H9 (cell line): Measurements from ENCODE around the gene FAM171A1. TPM values are rescaled to one million over a fixed set of nuclear protein-coding genes. Genes with fewer than 3 reads are reported as not detected.

Experiments
- DNase-seq: peaks from one replicate; pipeline ENCODE4 v3.0.0-alpha.2; 2017
- H2AFZ ChIP-seq: one replicate; pipeline ENCODE4 v1.6.1; 2013; ENCODE audit warnings: mild to moderate bottlenecking, low read length, control low read depth, moderate library complexity
- H2AK5ac ChIP-seq: 2 replicates; pipeline ENCODE4 v1.6.1; 2013; ENCODE audit warnings: low read length, control low read depth, mixed read lengths; ENCODE audit not compliant: insufficient read length
- H2BK120ac ChIP-seq: one replicate; pipeline ENCODE4 v1.6.1; 2013; ENCODE audit warnings: low read depth, mild to moderate bottlenecking, low read length, control low read depth, inconsistent platforms; ENCODE audit not compliant: poor library complexity, severe bottlenecking
- H2BK12ac ChIP-seq: 2 replicates; pipeline ENCODE4 v1.6.1; 2013; ENCODE audit warnings: low read length, control low read depth, mixed read lengths, low read depth; ENCODE audit not compliant: insufficient read length
- H2BK15ac ChIP-seq: 2 replicates; pipeline ENCODE4 v1.6.1; 2013; ENCODE audit warnings: low read depth, low read length, control low read depth
- H2BK20ac ChIP-seq: one replicate; pipeline ENCODE4 v1.6.1; 2013; ENCODE audit warnings: low read depth, mild to moderate bottlenecking, low read length, control low read depth, inconsistent platforms; ENCODE audit not compliant: poor library complexity, severe bottlenecking
- H2BK5ac ChIP-seq: 2 replicates; pipeline ENCODE4 v1.6.1; 2013; ENCODE audit warnings: low read length, control low read depth, mixed read lengths; ENCODE audit not compliant: insufficient read length
- H3K14ac ChIP-seq: 2 replicates; pipeline ENCODE4 v1.6.1; 2013; ENCODE audit warnings: low read length, control low read depth; ENCODE audit not compliant: insufficient read depth
- H3K18ac ChIP-seq: 2 replicates; pipeline ENCODE4 v1.6.1; 2013; ENCODE audit warnings: low read depth, mild to moderate bottlenecking, mixed read lengths, low read length, control low read depth; ENCODE audit not compliant: insufficient read length
- H3K23ac ChIP-seq: 2 replicates; pipeline ENCODE4 v1.6.1; 2013; ENCODE audit warnings: low read length, control low read depth, mixed read lengths, low read depth; ENCODE audit not compliant: insufficient read length
- H3K23me2 ChIP-seq: 2 replicates; pipeline ENCODE4 v1.6.1; 2013; ENCODE audit warnings: low read depth, mild to moderate bottlenecking, mixed read lengths, low read length, control low read depth; ENCODE audit not compliant: insufficient read length, poor library complexity, severe bottlenecking
- H3K27ac ChIP-seq: 2 replicates; pipeline ENCODE4 v1.5.1; 2013; ENCODE audit warnings: low read length, control low read depth, mixed read lengths, low read depth; ENCODE audit not compliant: insufficient read length
- H3K27me3 ChIP-seq: 2 replicates; pipeline ENCODE4 v1.6.1; 2013; ENCODE audit warnings: low read length, control low read depth, inconsistent platforms; ENCODE audit not compliant: insufficient read depth
- H3K4ac ChIP-seq: 2 replicates; pipeline ENCODE4 v1.6.1; 2013; ENCODE audit warnings: low read depth, mild to moderate bottlenecking, control low read depth, inconsistent platforms, low read length, moderate library complexity
- H3K4me1 ChIP-seq: 2 replicates; pipeline ENCODE4 v1.6.1; 2013; ENCODE audit warnings: low read length, control low read depth, inconsistent platforms; ENCODE audit not compliant: insufficient read depth
- H3K4me2 ChIP-seq: 2 replicates; pipeline ENCODE4 v1.6.1; 2013; ENCODE audit warnings: low read length, control low read depth, mixed read lengths; ENCODE audit not compliant: insufficient read length, insufficient read depth
- H3K56ac ChIP-seq: 2 replicates; pipeline ENCODE4 v1.6.1; 2013; ENCODE audit warnings: low read depth, mild to moderate bottlenecking, mixed read lengths, low read length, control low read depth; ENCODE audit not compliant: insufficient read length
- H3K79me1 ChIP-seq: 2 replicates; pipeline ENCODE4 v1.6.1; 2013; ENCODE audit warnings: low read depth, mild to moderate bottlenecking, moderate library complexity, low read length, control low read depth, inconsistent platforms; ENCODE audit not compliant: insufficient read depth, poor library complexity, severe bottlenecking
- H3K79me2 ChIP-seq: 2 replicates; pipeline ENCODE4 v1.6.1; 2013; ENCODE audit warnings: low read length, control low read depth, inconsistent platforms; ENCODE audit not compliant: insufficient read depth
- H3K9ac ChIP-seq: 2 replicates; pipeline ENCODE4 v1.6.1; 2013; ENCODE audit warnings: low read length, control low read depth, mixed read lengths; ENCODE audit not compliant: insufficient read length; ENCODE audit errors: extremely low read depth
- H3K9me3 ChIP-seq: one replicate; pipeline ENCODE4 v1.6.1; 2013; ENCODE audit warnings: low read depth, low read length, inconsistent platforms; ENCODE audit not compliant: control insufficient read depth
- H3T11ph ChIP-seq: one replicate; pipeline ENCODE4 v1.6.1; 2013; ENCODE audit warnings: mild to moderate bottlenecking, low read length, control low read depth, inconsistent platforms
- H4K20me1 ChIP-seq: one replicate; pipeline ENCODE4 v1.6.1; 2013; ENCODE audit not compliant: control insufficient read depth, insufficient read length, insufficient read depth
- H4K5ac ChIP-seq: 2 replicates; pipeline ENCODE4 v1.6.1; 2013; ENCODE audit warnings: low read depth, mild to moderate bottlenecking, mixed read lengths, low read length, control low read depth; ENCODE audit not compliant: insufficient read length
- H4K8ac ChIP-seq: replicated peaks from 2 replicates; pipeline ENCODE4 v1.6.1; 2013; ENCODE audit warnings: low read length, control low read depth, mixed read lengths, low read depth; ENCODE audit not compliant: insufficient read length
- H4K91ac ChIP-seq: 2 replicates; pipeline ENCODE4 v1.6.1; 2013; ENCODE audit warnings: low read depth, mild to moderate bottlenecking, moderate library complexity, mixed read lengths, low read length, control low read depth; ENCODE audit not compliant: insufficient read length
- H3K27ac Mint-ChIP-seq, 3 experiments: 2 replicates in 2 of 3; 3 replicates in 1 of 3; pipeline ENCODE4 v1.8.0; 2020 to 2021; ENCODE audit warnings: mixed read lengths in 3 of 3, mild to moderate bottlenecking in 1 of 3, moderate library complexity in 1 of 3
- H3K27me3 Mint-ChIP-seq: 2 replicates; pipeline ENCODE4 v1.8.0; 2021; ENCODE audit warnings: low read depth, mild to moderate bottlenecking, moderate library complexity, mixed read lengths
- H3K36me3 Mint-ChIP-seq, 3 experiments: 2 replicates in 2 of 3; 3 replicates in 1 of 3; pipeline ENCODE4 v1.8.0; 2020 to 2021; ENCODE audit warnings: low read depth in 3 of 3, mixed read lengths in 3 of 3; ENCODE audit not compliant: insufficient read depth in 1 of 3
- H3K4me1 Mint-ChIP-seq, 2 experiments: 2 replicates each; pipeline ENCODE4 v1.8.0; 2020; ENCODE audit warnings: mixed read lengths in 2 of 2
- H3K4me3 Mint-ChIP-seq, 2 experiments: 2 replicates in 1 of 2; 3 replicates in 1 of 2; pipeline ENCODE4 v1.8.0; 2020 to 2021; ENCODE audit warnings: mild to moderate bottlenecking in 2 of 2, mixed read lengths in 2 of 2, moderate library complexity in 1 of 2
- H3K9me3 Mint-ChIP-seq, 2 experiments: 2 replicates in 1 of 2; 3 replicates in 1 of 2; pipeline ENCODE4 v1.8.0; 2020; ENCODE audit warnings: mild to moderate bottlenecking in 2 of 2, mixed read lengths in 2 of 2, moderate library complexity in 1 of 2
- WGBS: extraction: QIAGEN DNeasy Blood & Tissue Kit; methylation state at CpG from one replicate; pipeline ENCODE4 v1.1.7; 2013; ENCODE audit warnings: missing lambda C conversion rate, low lambda C conversion rate, mixed read lengths; ENCODE audit not compliant: insufficient read length; ENCODE audit errors: extremely low coverage; 5-methylcytosine and 5-hydroxymethylcytosine counted together
- total RNA-seq: library from RNA; stranded (reverse); gene quantifications from 2 replicates; pipeline ENCODE4 v1.2.1, GENCODE V29; 2021
- TF ChIP-seq, protein P1 (sequence below): fragments of 200-600 bp; sonication (generic); conservative IDR thresholded peaks from 3 replicates; pipeline ENCODE4 v1.8.0; 2021; ENCODE audit warnings: antibody characterized with exemption, mild to moderate bottlenecking

The FAM171A1 gene
- total RNA-seq, 1 experiment from 2014 or later = 37.4 TPM

DNA sequence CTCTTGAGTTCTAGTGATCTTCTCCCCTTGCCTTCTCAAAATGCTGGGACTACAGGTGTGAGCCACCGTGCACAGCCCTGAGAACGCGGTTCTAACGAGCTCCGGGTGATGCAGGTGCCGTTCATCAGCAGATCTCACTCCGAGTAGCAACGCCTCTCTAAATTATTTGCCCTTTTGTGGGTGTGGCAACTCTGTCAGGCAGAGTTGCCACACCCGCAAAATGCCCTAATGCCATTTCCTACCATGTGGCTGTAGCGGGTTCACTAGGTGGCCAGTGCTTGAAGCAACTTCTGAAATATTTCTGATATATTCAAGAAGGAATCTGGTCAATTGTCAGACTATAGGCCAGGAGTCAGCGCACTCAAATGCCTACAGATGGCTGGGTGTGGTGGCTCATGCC is 139.7 kb downstream of the FAM171A1 start:
- Histone ChIP-seq H3K18ac (no peak overlapping the region), H3K9ac (no peak overlapping the region)

More for the DNA sequence above, 139.7 kb downstream of the FAM171A1 start:
- TF ChIP-seq, protein P1, sequence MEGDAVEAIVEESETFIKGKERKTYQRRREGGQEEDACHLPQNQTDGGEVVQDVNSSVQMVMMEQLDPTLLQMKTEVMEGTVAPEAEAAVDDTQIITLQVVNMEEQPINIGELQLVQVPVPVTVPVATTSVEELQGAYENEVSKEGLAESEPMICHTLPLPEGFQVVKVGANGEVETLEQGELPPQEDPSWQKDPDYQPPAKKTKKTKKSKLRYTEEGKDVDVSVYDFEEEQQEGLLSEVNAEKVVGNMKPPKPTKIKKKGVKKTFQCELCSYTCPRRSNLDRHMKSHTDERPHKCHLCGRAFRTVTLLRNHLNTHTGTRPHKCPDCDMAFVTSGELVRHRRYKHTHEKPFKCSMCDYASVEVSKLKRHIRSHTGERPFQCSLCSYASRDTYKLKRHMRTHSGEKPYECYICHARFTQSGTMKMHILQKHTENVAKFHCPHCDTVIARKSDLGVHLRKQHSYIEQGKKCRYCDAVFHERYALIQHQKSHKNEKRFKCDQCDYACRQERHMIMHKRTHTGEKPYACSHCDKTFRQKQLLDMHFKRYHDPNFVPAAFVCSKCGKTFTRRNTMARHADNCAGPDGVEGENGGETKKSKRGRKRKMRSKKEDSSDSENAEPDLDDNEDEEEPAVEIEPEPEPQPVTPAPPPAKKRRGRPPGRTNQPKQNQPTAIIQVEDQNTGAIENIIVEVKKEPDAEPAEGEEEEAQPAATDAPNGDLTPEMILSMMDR = no peak
- Mint-ChIP-seq H3K4me3 (no peak overlapping the region), H3K27me3 (no peaks in the 10 kb centered on the region), H3K4me1 (no peaks in the 10 kb centered on the region; a peak in 1 of 4 replicates), H3K27ac (no peak overlapping the region), H3K36me3 (peaks cover 0 to 7% (median 2%) of the 10 kb centered on the region in 3 experiments; a peak in 3 of 7 replicates), H3K9me3 (peaks cover 1 to 6% of the 10 kb centered on the region in 2 experiments; a peak in 2 of 5 replicates)
- Histone ChIP-seq H2AK5ac (no peak overlapping the region), H3K9me3 (no peaks in the 10 kb centered on the region), H3T11ph (no peak overlapping the region), H3K56ac (no peak overlapping the region), H3K4me1 (no peaks in the 10 kb centered on the region), H2BK5ac (no peak overlapping the region), H2BK12ac (no peak overlapping the region), H3K4ac (no peak overlapping the region), H4K91ac (no peak overlapping the region), H3K27me3 (no peaks in the 10 kb centered on the region), H2BK15ac (no peak overlapping the region), H2BK20ac (no peak overlapping the region), H3K79me2 (no peaks in the 10 kb centered on the region), H3K23me2 (no peaks in the 10 kb centered on the region), H3K27ac (no peak overlapping the region), H3K23ac (no peak overlapping the region), H4K20me1 (no peaks in the 10 kb centered on the region), H2AFZ (no peak overlapping the region), H3K14ac (no peak overlapping the region), H3K4me2 (no peak overlapping the region), H3K79me1 (no peaks in the 10 kb centered on the region), H4K5ac (no peak overlapping the region), H4K8ac (no peak overlapping the region), H2BK120ac (no peak overlapping the region)
- no peak for DNase-seq
- WGBS = no CpG with 5 or more reads among the region's 11 CpGs
